HG03196 (cell line): ENCODE measurements around the gene SELE.
"Not testable (repeated sequence)": the region's sequence is repeated elsewhere in the genome, so short reads cannot be mapped to it uniquely, and the experiment has no call there.

Experiments
- ATAC-seq: cut with Tn5 transposase; IDR thresholded peaks from one replicate; pipeline ENCODE4 v1.9.1; 2021; ENCODE audit not compliant: unreplicated experiment

The SELE gene

GRCh38 chr1:169688377-169688776, 45.5 kb downstream of the SELE start:
- not testable (repeated sequence) for ATAC-seq

GRCh38 chr1:169683661-169684060, 50.2 kb downstream of the SELE start:
- no peak for ATAC-seq

DNA sequence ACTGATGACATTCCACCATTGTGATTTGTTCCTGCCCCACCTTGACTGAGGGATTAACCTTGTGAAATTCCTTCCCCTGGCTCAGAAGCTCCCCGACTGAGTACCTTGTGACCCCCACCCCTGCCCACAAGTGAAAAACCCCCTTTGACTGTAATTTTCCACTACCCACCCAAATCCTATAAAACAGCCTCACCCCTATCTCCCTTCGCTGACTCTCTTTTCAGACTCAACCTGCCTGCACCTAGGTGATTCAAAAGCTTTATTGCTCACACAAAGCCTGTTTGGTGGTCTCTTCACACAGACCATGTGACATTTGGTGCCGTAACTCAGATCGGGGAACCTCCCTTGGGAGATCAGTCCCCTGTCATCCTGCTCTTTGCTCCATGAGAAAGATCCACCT, 50.7 kb downstream of the SELE start:
- not testable (repeated sequence) for ATAC-seq

- ATAC-seq, result no peak
These were observed 51.8 kb downstream of the SELE start for GRCh38 chr1:169682071-169682470.

- peak; percentile 20 for ATAC-seq
These were observed 52.7 kb downstream of the SELE start for GRCh38 chr1:169681140-169681539.

GRCh38 chr1:169680377-169681019, 53.4 kb downstream of the SELE start:
- peak; percentile 71 for ATAC-seq

DNA sequence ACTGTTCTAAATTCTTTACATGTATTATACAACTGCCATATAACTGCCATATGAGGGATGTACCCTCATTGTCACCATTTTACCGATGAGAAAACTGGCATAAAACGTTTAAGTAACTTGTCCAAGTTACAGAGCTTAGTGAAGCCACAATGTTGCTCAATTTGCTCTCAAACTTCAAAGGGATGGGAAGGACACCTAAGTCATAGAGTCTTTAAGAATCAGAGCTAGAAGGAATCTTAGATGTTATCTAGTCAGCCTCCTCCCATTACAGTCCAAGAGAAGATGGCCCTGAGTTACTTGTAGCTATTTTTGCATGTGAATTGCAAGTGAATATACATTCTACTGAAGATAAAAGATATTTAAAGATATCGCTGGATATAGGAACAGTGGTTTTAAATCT, 54.2 kb downstream of the SELE start:
- ATAC-seq, result no peak

- ATAC-seq, result no peak
These were observed 57.9 kb downstream of the SELE start for GRCh38 chr1:169676001-169676400.
